Right ventricle myocardium superior (tissue), 1 donor: ENCODE data around the gene GSE1. TPM values are rescaled to one million over a fixed set of nuclear protein-coding genes. Genes with fewer than 3 reads are reported as not detected.

Experiments used
- ATAC-seq: fragments of 200-7000 bp; cut with Tn5 transposase; one replicate; pipeline ENCODE4 v1.9.1; 2020; ENCODE audit warnings: mild to moderate bottlenecking; ENCODE audit not compliant: poor library complexity
- DNase-seq: peaks from one replicate; pipeline ENCODE4 v3.0.0-alpha.2; 2020
- intact Hi-C: fragments of 100-400 bp; cut with DNase I; formaldehyde crosslinking; loops from one replicate; pipeline ENCODE4 v1.11.2; 2022
- total RNA-seq: library from RNA; stranded (reverse); fragmentation: NEBNext Ultra II Directional; extraction: Animal tissue kit (Norgen Biotek cat#: 25700); gene quantifications from one replicate; pipeline ENCODE4 v1.2.1, GENCODE V29; 2021
- donor health status: DM: no; HTN: yes; CAD: no; lungs with severe emphysema.

GSE1 gene
- total RNA-seq, 1 donor from 2014 or later = 30.3 TPM

DNA sequence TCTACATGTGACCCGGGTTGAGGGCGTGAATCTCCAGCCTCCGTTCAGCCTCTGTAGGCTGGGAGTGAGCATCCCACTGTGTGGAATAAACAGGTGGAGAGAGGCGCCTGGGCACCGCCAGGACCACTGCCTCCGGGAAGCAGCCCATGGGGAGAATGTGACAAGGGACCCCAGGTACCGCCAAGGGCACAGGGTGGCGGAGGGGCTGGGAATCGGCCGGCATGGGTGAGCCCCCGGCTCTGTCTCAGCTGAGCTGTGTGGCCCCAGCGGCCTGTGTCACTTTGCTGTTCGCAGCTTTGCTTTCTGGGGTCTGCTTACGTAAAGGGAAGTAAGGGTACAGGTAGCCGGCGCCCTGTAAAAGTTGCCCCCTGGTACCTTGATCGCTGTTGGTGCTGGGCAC lies 11.5 kb downstream of the GSE1 start:
- ATAC-seq (no peak), DNase-seq (no peak)
- intact Hi-C loops = no loop called here

DNA sequence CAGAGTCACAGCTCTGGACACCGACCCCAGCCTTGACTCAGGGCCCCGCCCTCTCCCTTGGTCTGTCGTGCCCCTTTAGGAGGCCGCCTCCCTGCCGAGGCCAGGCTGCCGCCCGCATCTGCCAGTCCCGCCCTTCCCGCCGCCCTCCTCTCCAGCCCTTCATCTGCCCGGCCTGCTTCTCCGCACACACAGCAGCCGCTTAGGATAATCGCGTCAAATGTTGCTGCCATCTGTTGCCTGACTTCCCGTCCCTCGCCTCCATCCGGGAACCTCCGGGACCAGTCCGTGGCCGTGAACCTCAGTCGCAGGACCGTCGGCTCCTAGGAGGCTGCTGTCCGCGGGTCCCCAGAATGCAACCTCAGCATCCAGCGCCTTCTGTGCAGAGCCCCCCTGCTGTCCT lies 11.9 kb downstream of the GSE1 start:
- no peak for DNase-seq
- no peak for ATAC-seq
- intact Hi-C loops = no loop called here

DNA sequence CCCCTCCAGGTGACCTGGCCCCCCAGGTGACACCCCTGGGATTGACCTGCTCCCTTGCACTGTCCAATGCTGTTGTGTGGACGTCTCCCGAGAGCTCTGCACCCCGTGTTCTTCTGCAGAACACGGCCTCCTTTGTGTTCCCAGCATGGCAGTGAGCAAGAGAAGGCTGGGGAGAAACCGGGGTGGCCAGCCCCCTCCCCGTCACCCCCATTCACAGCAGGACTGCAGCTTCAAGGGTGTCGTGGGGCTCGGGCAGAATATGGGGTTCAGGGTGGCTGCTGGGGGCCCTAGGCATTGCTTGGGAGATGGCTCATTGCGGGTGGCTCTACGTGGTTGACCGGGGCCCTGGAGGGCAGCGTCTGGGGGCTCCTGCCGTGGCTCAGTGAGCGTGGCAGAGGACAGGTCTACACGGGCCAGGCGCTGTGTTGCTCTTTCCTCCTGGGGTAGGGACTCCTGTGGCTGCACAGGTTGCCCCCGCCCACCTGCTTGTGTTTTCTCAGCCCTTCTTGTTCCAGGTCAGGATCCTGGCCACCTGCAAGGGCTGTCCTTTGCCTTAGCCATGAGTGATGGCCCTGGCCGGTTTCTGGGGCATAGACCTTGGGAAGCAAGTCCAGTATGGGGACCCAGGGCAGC lies 12.5 kb downstream of the GSE1 start:
- intact Hi-C loops = no loop called here
- DNase-seq (no peak), ATAC-seq (no peak)

DNA sequence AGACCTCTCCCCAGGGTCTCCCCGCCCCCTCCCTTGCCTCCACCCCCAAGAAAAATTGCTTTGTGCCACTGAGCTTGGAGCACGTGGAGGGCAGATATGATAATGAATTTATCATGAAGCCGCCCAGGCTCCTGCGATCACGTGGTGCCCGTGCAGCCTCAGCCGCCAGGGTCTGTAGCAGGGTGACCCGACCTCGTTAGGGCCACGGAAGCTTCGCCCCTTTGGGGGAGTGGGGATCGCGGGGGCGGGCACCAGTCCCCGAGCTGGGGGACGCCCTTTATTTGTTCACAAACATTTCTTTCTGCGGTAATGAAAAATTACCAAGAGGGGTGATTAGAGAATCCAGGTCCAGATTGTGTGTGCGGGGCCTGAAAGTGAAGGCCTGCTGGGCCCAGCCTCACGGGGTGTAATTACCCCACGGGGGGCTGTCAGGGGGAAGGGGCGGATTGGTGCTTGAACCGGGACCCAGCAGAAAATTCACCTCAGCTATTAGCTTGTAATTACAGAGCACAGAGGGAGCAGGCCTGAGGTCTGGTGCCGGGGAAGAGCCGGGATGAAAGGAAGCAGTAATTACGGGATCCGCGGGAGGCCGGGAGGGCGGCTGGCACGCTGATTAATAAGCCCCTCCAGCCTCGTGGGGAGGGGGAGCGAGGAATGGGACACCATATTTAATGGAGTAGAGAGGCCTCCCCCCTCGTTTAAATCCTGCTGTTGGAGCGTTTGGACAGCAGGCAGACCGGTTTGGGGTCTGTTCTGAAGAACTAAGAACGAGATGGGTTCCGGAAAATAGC lies 13.3 kb downstream of the GSE1 start:
- intact Hi-C loops = no loop called here
- ATAC-seq (peak; percentile 27), DNase-seq (no peak)

DNA sequence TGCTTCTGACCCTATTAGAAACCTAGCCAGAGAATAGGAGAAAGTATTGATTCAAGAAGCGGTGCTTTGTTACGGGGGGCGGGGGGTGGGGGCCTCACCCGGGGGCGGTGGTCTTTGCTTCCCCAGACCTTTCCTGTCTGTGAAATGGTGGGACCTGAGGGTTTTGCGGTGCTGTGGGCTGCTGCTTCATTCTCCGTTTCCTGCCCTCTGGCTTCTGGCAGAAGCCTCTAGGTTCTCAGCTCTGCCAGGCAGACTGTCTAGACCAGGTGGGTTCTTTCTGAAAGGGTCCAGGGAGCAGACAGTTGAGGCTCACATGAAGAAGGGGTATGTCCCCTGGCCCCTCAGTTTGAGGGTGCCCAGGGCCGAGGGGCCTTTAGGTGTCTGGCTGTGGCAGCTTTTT lies 14.0 kb downstream of the GSE1 start:
- ATAC-seq (no peak), DNase-seq (no peak)
- intact Hi-C loops = no loop called here

DNA sequence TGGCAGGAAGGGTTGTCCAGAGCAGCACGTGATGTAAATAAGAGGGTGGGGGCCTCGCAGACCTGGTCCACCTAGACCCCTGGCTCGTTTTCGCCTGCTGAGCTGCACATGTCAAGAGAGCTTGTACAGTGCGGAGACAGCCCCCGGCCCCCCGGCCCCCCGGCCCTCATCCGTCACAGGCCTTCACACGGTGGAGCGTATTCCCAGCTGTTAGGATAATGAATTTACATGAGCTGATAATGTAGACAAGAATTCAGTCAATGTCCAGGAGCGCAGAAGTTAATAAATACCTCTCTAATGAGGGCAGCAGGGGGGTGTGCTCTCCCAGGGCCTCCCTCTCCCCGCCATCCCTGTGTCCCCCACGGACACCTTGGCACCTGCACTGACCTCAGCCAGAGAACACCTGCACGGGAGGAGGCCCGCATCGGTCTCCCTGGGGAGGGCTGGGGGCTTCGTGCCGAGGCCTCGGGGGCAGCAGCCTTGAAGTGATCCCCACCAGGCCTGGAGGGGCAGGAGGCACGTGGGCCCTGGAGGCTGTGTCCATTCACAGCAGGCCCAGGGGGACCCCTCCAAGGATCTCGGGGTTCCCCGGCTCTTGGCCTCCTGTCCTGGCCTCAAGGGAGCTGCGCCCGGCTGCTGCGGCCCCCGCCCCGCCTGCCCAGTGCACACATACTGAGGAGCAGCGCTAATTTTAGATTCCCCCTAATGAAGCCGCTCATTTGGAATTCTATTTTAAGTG lies 14.6 kb downstream of the GSE1 start:
- ATAC-seq (peak; percentile 82), DNase-seq (peak; percentile 66)
- intact Hi-C loops = no loop called here

DNA sequence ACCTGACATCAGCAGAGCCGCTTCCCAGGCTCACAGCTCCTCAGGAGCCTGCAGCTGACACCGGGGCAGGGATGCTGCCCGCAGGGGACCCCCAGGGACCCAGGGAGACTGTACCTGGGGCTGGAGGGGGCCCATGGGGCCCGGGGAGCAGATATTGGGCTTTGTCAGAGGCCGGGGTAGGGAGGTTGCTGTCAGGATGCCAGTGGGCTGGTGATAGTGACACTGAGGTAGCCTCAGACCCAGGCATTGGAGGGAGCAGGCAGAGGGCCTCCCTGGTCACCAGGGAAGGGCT lies 15.1 kb downstream of the GSE1 start:
- ATAC-seq (no peak), DNase-seq (no peak)
- intact Hi-C loops = no loop called here

DNA sequence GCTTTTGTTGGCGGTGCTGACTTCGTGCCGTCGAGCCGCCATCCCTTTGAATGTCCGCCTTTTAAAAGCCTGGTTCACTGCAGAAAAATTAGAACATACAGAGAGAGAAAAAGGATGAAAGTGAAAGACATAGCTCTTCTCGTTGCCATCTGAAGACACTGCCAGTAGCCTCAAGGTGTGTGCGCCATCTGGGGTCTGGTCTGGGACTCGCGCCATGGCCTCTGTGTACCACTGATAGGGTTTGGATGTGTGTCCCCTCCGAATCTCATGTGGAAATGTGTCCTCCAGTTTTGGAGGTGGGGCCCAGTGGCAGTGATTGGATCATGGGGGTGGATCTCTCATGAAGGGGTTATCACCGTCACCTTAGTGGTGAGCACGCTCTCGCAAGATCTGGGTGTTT lies 15.5 kb downstream of the GSE1 start:
- ATAC-seq (no peak), DNase-seq (no peak)
- intact Hi-C loops = no loop called here

DNA sequence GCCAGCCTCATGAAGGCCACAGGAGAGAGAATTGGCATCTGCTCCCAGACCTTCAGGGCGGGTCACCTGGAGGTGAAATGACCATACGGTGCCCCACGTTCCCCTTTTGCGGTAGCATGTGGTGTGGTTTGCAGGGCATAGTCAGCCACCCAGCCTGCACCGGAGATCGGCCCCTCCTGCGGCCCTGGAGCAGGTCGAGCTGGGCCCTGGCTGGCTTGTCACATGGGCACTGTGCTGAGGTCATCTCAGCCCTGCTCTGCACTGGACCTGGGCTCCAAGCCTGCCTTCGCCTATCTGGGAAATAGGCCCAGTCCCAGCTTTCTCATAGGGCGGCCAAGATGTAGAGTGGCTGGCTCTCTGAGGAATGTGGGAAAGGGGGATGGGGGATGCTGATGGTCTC lies 16.2 kb downstream of the GSE1 start:
- DNase-seq = peak; percentile 74
- peak; percentile 55 for ATAC-seq
- intact Hi-C loops = no loop called here

DNA sequence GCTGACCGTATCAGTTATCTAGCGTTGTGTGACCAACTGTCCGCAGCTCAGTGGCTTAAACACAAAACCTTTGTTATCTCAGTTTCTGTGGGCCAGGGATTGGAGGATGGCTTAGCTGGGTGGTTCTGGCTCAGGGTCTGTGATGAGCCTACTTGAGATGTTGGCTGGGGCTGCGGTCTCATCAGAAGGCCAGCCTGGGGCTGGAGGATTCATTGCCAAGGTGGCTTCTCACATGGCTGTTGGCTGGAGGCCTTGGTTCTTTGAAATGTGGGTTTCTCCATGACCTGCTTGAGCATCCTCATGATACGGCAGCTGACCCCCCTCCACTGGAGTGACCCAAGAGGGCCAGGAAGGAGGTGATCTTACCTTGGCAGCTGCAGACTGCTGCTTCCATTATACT lies 16.7 kb downstream of the GSE1 start:
- intact Hi-C loops = no loop called here

DNA sequence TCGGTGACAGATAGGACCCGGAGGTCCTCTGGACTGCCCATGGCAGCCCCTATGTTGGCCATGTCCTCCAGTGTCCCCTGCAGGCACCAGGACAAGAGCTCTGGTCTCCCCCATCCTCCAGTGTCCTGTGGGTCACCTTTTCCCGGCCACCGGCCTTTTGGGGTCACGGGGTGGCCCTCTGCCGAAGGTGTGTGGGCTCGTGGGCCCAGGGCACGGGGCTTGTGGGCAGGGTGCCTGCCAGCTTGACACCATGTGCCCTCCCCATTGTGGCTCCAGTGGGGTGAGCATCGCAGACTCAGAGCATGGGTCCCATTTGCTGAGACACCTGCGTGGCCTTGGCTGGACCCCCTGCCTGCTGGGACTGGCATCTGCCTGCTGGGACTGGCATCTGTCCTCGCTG lies 18.1 kb downstream of the GSE1 start:
- DNase-seq (no peak), ATAC-seq (no peak)
- intact Hi-C loops = no loop called here

More for the DNA sequence above, 16.7 kb downstream of the GSE1 start:
- ATAC-seq = no peak
- DNase-seq = no peak

DNA sequence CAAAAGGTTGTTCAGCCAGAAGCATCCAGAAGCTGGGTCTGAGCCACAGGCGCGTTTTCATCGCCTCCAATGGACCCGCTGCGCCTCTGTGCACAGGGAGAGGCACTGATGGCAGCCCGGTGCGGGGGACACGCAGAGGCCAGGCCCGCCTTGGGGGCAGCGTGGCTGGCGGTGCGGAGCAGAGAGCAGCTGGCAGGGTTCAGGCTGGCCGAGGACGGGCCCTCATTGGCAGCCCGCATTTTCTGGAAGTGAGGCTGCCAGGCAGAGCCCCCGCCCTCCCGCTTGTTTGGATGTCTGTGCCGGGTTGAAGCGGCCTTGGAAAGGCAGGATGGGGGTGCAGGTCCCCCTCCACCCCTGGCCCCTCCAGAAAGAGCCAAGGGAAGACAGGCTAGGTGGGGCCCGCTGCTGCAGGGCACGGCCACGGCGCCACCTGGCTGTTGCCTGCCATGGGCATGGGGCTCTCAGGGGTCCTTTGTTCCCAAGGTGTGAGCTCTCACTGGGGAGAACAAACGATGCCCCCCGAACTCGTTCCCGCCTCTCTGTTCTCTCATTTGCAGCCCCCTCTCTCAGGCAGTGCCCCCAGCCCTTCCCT lies 18.8 kb downstream of the GSE1 start:
- DNase-seq (no peak), ATAC-seq (no peak)
- intact Hi-C loops = no loop called here

DNA sequence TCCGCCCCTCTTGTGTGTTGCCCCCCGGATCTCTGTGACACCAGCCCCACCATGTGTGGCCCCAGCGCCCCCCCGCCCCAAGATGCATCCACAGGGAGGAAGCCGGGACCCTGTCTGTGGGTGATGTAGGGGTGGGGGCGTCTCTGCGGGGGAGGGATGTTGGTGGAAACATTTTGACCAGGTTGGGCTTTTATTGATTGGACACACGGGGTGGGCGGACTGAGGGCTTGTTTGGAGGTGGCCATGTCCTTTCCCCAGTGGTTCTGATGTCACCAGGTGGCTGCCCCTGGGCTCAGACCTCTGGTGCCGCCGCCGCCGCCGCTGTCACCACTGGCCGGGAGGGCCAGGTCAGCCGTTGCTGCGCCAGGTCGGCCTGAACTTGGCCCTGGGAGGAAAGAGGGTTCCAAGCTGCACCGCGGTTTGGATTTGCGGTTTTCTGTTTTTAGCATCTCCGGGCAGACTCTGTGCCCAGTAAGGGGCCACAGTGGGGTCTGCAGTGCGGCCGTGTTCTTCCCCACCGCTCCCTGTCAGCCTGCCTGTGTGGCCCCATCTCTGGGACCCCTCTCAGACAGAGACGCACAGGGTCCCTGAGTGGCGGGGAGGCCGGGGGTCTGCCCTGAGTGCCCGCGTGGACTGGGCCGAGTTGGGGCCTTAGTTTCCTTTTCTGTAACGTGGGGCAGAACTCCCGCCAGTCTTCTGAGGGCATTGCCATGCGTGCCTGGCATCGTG lies 19.8 kb downstream of the GSE1 start:
- ATAC-seq (no peak), DNase-seq (no peak)
- intact Hi-C loops = no loop called here

DNA sequence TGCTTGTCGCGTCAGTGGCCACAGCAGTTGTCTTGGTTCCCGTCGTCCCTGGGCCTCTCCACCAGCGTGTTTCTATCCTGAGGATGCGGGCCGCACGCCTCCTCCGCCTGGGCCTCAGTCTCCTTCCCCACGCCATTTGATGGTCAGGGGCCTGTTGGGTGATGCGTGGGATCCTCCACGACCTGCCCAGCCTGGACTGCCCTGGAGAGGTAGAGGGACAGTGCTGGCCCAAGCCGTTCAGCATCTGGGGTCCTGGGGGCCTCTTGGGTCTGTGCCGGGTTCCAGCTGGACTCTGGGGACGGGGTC lies 20.3 kb downstream of the GSE1 start:
- intact Hi-C loops = no loop called here
- ATAC-seq (no peak), DNase-seq (no peak)

DNA sequence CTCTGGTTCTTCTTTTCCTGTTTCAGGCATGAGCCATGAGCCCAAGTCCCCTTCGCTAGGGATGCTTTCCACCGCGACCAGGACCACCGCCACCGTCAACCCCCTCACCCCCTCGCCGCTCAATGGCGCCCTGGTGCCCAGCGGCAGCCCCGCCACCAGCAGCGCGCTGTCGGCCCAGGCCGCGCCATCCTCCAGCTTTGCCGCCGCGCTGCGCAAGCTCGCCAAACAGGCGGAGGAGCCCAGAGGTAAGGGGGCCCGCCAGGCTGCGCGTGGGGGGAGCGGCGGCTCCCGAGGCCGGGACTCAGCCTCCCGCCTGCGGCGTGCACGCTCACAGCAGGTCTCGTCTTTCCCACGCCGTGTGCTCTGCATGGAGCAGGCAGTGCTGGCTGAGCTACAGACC lies 20.8 kb downstream of the GSE1 start:
- intact Hi-C loops = no loop called here
- DNase-seq (no peak), ATAC-seq (no peak)

DNA sequence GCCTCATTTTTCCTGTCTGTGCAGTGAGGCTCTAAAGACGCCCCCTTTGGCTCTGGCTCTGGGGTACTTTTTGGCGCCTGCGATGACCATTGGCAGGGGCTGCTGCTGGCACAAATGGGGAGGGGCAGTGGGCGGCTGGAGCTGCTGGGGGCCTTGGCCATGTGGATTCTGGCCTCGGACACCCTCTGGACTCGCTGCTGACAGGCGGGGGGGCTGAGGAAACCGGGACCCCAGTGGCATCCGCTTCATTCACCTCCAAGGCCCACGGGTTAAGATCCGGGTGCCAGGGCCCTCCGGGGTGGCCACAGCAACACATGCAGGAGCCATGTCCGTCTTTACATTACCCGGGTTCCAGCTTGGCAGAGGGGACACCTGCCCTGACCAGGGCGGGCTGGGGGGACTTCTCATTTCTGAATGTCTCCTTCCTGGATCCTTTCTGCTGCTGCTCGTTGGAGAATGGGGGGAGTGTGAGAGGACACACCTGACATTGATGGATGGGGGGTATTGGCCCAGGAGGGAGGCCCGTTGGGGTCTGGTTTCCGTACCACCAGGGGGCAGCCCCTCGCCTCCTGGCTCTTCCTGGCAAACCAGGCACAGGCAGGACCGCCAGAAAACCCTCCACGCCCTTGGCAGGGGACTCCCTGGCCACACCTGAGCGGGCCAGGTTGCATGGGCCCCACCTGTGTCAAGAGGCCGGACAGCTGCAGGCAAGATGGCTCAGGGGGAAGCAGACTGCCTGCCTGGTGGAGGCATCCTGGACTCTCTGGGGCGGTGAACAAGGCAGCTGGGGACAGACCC lies 21.8 kb downstream of the GSE1 start:
- intact Hi-C loops = no loop called here
- DNase-seq (no peak), ATAC-seq (no peak)

DNA sequence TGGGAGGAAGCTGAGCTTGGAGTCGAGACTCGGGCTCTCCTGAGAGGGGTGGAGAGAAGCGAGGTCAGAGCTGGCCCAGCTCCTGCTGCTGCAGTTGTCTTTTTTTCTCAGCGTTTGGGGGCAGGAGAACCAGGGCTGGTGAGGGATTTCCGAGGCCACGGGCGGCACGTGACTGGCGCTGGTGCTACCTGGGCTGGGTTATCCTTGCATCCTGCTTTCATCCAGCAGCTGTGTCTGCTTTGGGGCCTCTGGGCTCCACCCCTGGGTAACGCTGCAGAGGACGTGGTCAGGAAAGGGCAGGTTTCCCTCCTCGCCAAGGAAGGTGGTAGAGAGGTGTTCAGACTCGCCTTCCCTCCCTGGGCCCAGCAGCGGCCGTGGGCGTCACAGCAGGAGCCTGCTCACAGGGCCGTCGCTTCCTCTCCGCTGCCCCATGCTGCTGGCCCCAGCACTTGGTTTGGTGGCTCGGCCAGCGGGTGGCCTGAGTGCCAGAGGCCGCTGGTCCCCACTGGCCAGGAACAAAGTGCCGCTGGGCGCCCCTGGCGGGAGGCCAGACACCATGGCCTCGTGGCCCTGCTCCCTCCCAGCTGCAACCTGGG lies 22.5 kb downstream of the GSE1 start:
- DNase-seq (no peak), ATAC-seq (no peak)
- intact Hi-C loops = no loop called here

DNA sequence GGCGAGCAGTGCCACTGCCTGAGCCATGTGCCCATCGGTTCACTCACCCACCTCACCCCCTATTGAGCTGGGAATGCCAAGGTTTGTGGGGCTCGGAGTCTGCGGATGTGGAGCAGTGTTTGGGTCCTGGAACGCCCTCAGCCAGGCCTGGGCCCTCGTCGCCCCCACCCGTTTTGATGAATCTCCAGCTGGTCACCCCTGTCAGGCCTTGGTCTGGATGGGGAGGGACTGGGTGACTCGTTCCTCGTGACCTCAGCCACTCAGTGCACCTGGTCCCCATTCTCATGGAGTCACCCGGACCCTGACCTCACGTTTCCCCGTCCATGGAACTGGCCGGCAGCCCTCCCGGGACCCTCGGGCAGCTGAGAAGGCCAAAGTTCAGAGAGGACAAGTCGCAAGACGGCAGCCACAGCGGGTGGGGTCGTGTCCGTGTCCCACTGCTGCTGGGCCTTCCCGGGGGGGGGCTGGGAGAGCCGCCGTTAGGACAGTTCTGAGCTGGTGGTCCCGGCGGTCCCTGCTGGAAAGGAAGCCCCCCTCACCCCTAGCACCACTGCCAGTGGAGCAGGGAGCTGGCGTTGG lies 23.2 kb downstream of the GSE1 start:
- intact Hi-C loops = no loop called here
- DNase-seq (no peak), ATAC-seq (no peak)
